Activated CD4-positive, alpha-beta memory T cell treated with anti-CD3 and anti-CD28 coated beads for 36 hours (primary cell): Measurements from ENCODE around the gene ACAD11. TPM values are rescaled to one million over a fixed set of nuclear protein-coding genes. Genes with fewer than 3 reads are reported as not detected.

Experiments used
- CTCF ChIA-PET: fragments of 350-600 bp; sonication (Branson Sonifier 250); formaldehyde crosslinking; loops from one replicate; lab custom pipeline; 2021; ENCODE audit warnings: antibody characterized with exemption, inconsistent platforms; lab: Charles Lee
- POLR2A ChIA-PET: fragments of 350-600 bp; sonication (Branson Sonifier 250); formaldehyde crosslinking; loops from one replicate; lab custom pipeline; 2021; ENCODE audit warnings: antibody characterized with exemption; lab: Charles Lee
- DNase-seq: peaks from one replicate; pipeline ENCODE4 v3.0.0-alpha.2; 2020
- H3K27ac Mint-ChIP-seq: one replicate; pipeline ENCODE4 v1.8.0; 2021; ENCODE audit warnings: mixed read lengths
- H3K27me3 Mint-ChIP-seq: one replicate; pipeline ENCODE4 v1.8.0; 2021; ENCODE audit warnings: mixed read lengths
- H3K36me3 Mint-ChIP-seq: one replicate; pipeline ENCODE4 v1.8.0; 2021; ENCODE audit warnings: mixed read lengths
- H3K4me1 Mint-ChIP-seq: one replicate; pipeline ENCODE4 v1.8.0; 2021; ENCODE audit warnings: low read depth, mixed read lengths
- H3K4me3 Mint-ChIP-seq: one replicate; pipeline ENCODE4 v1.8.0; 2021; ENCODE audit warnings: mild to moderate bottlenecking, mixed read lengths
- H3K9me3 Mint-ChIP-seq: one replicate; pipeline ENCODE4 v1.8.0; 2021; ENCODE audit warnings: mixed read lengths
- intact Hi-C: fragments of 100-400 bp; cut with micrococcal nuclease; formaldehyde crosslinking; loops from one replicate; pipeline ENCODE4 v1.15.1; 2023
- total RNA-seq, 2 experiments: library from RNA; stranded (reverse); gene quantifications; one replicate each; pipeline ENCODE4 v1.2.3, GENCODE V29; 2021

ACAD11 gene
- total RNA-seq, 2 experiments from 2014 or later = 11.2 to 13.8 TPM

DNA sequence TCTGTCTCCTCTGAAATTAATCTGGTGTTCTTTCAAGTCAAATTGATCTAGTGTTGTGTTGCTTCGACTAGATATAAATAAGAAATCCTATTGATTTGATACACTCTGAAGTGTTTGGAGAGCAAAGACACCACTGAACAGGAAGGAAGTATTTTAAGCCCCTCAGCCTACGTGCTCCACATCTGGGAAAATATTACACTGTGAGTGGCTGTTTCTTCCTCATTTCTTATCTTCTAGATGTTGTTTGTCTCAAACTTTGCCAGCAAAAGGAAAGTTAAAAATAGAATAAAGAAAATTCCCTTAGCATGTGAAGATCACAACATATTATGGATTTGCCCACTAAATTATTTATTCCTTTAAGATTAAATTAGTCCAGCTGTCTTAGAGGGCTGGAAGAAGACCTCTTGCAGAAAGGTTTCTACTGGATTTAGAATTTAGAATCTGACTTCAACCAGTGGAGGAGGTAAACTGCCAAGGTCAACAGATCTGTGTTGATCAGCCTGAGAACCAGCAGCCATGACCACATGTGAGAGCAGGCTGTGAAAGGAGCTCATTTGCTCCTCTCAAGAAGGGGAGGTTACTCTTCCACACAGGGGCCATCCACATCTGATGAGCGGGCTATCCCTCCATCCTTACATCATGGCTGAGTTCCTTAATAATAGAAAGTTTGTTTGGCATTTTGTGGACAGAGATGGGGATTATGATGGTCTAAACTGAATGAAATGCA lies 108.9 kb downstream of the ACAD11 start:
- Mint-ChIP-seq H3K9me3 (no peaks in the 10 kb centered on the region), H3K27me3 (no peaks in the 10 kb centered on the region), H3K27ac (peak overlapping the region; percentile 34), H3K36me3 (no peaks in the 10 kb centered on the region), H3K4me3 (no peak overlapping the region), H3K4me1 (peaks cover 20% of the 10 kb centered on the region)
- CTCF ChIA-PET = interaction anchor here (0.7 to 7.2 kb wide), 3 partner anchors 14 to 88 kb away, joined by 3 to 46 read pairs (median 3); no protein-coding TSS in a partner anchor
- intact Hi-C loops = loop anchor here (1.0 kb wide), 1 partner anchor 19 kb away; no protein-coding TSS in a partner anchor
- no peak for DNase-seq
- POLR2A ChIA-PET = no interaction called here

DNA sequence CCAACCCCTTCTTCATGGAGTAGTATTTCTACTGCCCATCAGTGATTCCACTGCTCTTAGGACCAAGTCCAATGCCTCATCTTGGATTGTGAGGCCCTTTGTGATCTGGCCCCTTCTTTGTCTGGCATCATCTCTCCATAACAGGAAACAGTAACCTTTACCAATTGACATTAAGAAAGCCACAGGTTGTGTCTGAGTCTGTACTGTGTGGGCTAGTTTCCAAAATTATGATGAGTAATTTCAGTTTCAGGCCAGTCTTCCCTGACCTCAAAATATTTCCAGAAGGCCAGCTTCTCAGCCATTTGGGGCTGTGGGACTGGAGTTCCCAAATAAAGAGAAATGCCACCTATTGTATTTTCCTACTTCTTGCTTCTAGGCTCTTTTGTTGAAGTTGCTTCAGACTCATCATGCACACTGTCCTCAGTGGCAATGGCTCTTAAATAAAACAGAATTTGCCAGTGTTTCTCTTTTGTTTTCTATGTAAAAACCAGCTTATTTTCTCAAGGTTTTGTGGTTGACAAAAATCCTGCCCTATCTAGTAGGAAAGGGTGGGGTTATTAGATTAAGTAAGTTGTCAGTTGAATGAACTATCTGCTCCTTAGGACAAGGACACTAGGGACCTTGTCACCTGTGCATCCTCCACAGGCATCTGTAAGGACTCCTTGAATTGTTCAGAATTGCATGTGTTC lies 109.6 kb downstream of the ACAD11 start:
- ChIA-PET POLR2A (no interaction called here), CTCF (interaction anchor here (0.7 to 7.2 kb wide), 3 partner anchors 13 to 88 kb away, joined by 3 to 46 read pairs (median 3); no protein-coding TSS in a partner anchor)
- no peaks in the 10 kb centered on the region for H3K36me3 Mint-ChIP-seq
- intact Hi-C loops = loop anchor here (1.0 kb wide), 1 partner anchor 19 kb away; no protein-coding TSS in a partner anchor
- H3K4me3 Mint-ChIP-seq = no peak overlapping the region
- no peaks in the 10 kb centered on the region for H3K27me3 Mint-ChIP-seq
- peaks cover 20% of the 10 kb centered on the region for H3K4me1 Mint-ChIP-seq
- H3K9me3 Mint-ChIP-seq = no peaks in the 10 kb centered on the region
- no peak for DNase-seq
- H3K27ac Mint-ChIP-seq = peak overlapping the region; percentile 73

DNA sequence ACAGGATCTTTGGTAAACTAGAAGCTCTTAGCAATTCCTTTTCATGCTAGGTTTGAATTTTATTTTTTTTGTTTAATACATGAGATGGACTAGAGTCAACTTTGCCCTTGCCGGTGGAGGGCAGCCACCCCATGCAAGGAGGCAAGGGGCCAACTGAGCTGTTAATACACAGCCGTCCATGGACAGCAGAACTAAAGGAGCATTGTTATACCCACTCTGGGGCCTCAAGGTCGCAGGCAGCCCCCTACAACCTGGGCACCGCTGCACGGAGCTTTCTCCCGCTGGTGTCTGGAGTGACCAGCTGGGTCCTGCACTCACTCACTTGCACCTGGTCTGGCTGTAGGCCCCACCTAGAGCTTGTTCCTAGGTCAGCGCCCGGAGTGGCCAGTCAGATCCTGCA lies 110.4 kb downstream of the ACAD11 start:
- DNase-seq = no peak
- POLR2A ChIA-PET = no interaction called here
- H3K27ac Mint-ChIP-seq = no peak overlapping the region
- no peaks in the 10 kb centered on the region for H3K9me3 Mint-ChIP-seq
- intact Hi-C loops = no loop called here
- H3K36me3 Mint-ChIP-seq = no peaks in the 10 kb centered on the region
- no peak overlapping the region for H3K4me3 Mint-ChIP-seq
- no peaks in the 10 kb centered on the region for H3K27me3 Mint-ChIP-seq
- CTCF ChIA-PET = interaction anchor here (7.2 kb wide), 1 partner anchor 12 kb away, joined by 46 read pairs; no protein-coding TSS in a partner anchor
- H3K4me1 Mint-ChIP-seq = peaks cover 25% of the 10 kb centered on the region

DNA sequence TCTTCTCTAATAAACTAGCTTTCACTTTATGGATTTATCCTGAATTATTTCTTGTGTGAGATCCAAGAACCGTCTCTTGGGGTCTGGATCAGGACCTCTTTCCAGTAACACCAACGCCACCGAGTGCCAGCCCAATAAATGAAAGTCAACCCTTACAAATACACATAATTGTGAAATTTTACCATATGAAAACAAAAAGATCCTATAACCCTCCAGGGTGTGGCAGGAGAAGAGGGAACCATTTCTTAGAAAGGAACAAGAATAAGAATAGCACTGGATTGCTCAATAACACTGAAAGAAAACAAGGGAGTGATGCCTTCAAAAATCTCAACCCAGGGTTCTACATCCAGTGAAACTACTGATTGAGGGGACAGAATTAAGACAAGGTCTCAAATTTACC lies 114.1 kb downstream of the ACAD11 start:
- Mint-ChIP-seq H3K27ac (no peak overlapping the region), H3K9me3 (no peaks in the 10 kb centered on the region), H3K4me3 (no peak overlapping the region), H3K4me1 (peaks cover 37% of the 10 kb centered on the region), H3K27me3 (no peaks in the 10 kb centered on the region), H3K36me3 (peaks cover 5% of the 10 kb centered on the region)
- intact Hi-C loops = no loop called here
- no peak for DNase-seq
- POLR2A ChIA-PET = interaction anchor here (0.5 to 0.6 kb wide), 2 partner anchors 69 to 111 kb away, joined by 3 to 4 read pairs; no protein-coding TSS in a partner anchor
- CTCF ChIA-PET = interaction anchor here (5.6 to 7.2 kb wide), 2 partner anchors 8 to 97 kb away, joined by 18 to 46 read pairs; no protein-coding TSS in a partner anchor

DNA sequence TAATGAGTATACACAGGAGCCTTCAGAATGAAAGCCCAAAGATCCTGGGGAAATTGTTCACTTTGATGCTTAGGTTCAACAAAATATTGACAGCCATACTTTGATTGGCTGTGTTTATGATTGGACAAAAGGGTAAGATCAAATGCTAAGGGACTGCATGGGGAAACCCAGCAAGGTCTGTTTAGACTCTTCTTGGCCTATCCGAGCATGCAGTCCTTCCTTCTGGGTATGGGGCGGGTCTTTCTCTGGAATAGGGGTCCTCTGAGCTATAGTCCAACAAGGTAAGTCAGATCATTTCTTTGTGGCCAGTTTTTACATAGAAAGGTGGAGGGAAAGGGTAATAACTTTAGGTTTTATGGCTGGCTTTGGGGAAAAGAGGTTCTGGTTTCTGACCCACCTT lies 115.5 kb downstream of the ACAD11 start:
- Mint-ChIP-seq H3K27ac (no peak overlapping the region), H3K27me3 (no peaks in the 10 kb centered on the region), H3K36me3 (peaks cover 5% of the 10 kb centered on the region), H3K4me3 (no peak overlapping the region), H3K4me1 (peaks cover 25% of the 10 kb centered on the region), H3K9me3 (no peaks in the 10 kb centered on the region)
- ChIA-PET CTCF (interaction anchor here (5.6 to 7.2 kb wide), 2 partner anchors 7 to 98 kb away, joined by 18 to 46 read pairs; no protein-coding TSS in a partner anchor), POLR2A (no interaction called here)
- no peak for DNase-seq
- intact Hi-C loops = no loop called here

DNA sequence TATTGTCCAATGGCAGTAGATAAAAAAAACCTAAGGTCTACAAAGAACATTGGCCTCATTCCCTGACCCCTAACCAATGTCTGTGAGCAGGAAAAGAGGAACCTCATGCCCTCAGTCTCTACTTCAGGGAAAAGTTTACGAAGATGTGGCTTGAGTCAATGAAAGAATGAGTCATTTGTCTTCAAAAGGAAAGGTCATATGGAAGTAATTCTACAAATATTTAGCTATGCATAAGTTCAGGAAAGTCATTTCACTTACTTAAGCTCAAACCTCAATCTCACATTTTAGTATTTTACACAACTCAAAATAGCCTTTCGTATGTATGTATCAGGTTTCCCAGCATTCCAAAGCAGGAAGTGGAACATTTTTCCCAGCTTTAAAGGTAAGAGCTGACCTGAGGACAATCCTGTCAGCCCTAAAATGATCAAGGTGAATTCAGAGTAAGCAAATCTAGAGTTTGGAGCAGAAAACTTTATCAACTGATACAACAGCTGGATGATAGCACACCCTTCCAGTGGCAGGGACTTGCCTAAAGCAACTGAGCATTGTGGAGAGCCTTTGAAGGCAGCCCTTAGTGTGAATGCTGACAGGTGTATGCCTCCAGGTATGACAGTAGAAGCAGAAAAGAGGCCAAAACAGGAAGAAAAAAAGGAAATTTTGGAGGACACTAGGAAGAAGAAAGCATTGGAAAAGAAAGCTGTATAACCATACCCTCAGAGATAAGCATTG lies 116.4 kb downstream of the ACAD11 start:
- Mint-ChIP-seq H3K4me3 (no peak overlapping the region), H3K27ac (peak overlapping the region; percentile 33), H3K36me3 (peaks cover 8% of the 10 kb centered on the region), H3K4me1 (peaks cover 24% of the 10 kb centered on the region), H3K9me3 (no peaks in the 10 kb centered on the region), H3K27me3 (no peaks in the 10 kb centered on the region)
- intact Hi-C loops = no loop called here
- POLR2A ChIA-PET = no interaction called here
- CTCF ChIA-PET = interaction anchor here (0.5 to 5.6 kb wide), 4 partner anchors 10 to 99 kb away, joined by 3 to 18 read pairs (median 3); no protein-coding TSS in a partner anchor
- DNase-seq = no peak

DNA sequence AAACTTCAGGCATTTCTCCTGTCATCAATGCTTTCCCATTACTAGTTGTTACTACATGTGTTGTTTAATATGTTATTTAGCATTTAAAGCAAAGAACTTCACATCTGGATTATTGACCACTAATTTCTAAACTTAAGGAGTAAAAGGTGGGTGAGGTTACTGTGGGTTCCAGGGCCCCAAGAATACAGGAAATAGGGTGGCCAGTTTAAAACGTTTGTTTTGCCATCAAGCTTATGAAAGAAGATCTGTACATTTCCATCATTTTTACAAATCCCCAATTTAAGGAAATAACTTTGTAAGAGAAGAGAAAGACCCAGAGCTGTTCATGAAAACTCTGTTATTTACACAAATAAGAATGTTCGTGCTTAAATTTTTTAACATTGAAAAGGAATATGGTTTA lies 117.0 kb downstream of the ACAD11 start:
- Mint-ChIP-seq H3K4me3 (no peak overlapping the region), H3K4me1 (peaks cover 24% of the 10 kb centered on the region), H3K27me3 (no peaks in the 10 kb centered on the region), H3K27ac (no peak overlapping the region), H3K9me3 (no peaks in the 10 kb centered on the region), H3K36me3 (peaks cover 14% of the 10 kb centered on the region)
- ChIA-PET POLR2A (no interaction called here), CTCF (interaction anchor here (0.5 to 5.6 kb wide), 4 partner anchors 9 to 100 kb away, joined by 3 to 18 read pairs (median 3); no protein-coding TSS in a partner anchor)
- intact Hi-C loops = no loop called here
- DNase-seq = no peak

DNA sequence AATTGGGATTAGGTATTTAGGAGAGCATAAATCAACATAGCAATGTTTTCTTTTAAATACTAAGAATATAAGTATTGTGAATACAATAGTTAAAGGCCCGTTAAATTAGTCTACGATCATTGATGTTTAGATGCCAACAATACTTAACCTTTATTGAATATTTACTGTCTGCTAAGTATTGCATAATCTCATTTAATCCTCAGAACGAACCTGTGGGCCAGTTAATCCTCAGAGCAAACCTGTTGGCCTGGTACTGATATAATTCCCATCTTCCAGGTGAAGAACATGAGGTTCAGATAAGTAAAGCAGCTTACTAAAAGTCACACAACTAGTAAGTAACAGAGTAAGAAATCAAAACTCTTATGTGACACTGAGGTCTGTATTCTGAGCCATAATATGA lies 119.9 kb downstream of the ACAD11 start:
- Mint-ChIP-seq H3K27me3 (no peaks in the 10 kb centered on the region), H3K4me3 (no peak overlapping the region), H3K27ac (no peak overlapping the region), H3K9me3 (no peaks in the 10 kb centered on the region), H3K4me1 (peaks cover 26% of the 10 kb centered on the region), H3K36me3 (peaks cover 32% of the 10 kb centered on the region)
- DNase-seq = no peak
- ChIA-PET CTCF (interaction anchor here (1.0 to 1.3 kb wide), 2 partner anchors 18 to 103 kb away, joined by 4 to 6 read pairs; no protein-coding TSS in a partner anchor), POLR2A (no interaction called here)
- intact Hi-C loops = loop anchor here (5.0 kb wide), 1 partner anchor 187 kb away; no protein-coding TSS in a partner anchor

DNA sequence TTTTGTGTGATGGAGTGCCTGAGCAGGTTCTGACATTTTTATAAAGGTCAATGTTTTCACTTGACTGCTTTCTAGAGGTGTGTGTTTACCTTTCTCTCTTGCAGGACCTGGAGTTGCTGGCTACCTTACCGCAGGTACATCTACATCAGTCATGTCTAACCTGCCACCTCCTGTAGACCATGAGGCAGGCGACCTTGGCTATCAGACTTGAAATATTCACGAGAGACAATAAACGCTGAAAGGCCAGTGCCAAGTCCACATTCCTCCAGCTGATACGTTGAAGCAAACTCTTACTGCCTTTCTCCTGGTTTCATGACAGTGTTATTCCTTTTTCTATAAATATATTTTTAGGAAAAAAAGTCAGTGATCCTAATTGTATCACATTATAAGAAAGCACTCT lies 121.5 kb downstream of the ACAD11 start:
- no peak overlapping the region for H3K27ac Mint-ChIP-seq
- peaks cover 33% of the 10 kb centered on the region for H3K36me3 Mint-ChIP-seq
- intact Hi-C loops = loop anchor here (5.0 kb wide), 1 partner anchor 186 kb away; no protein-coding TSS in a partner anchor

DNA sequence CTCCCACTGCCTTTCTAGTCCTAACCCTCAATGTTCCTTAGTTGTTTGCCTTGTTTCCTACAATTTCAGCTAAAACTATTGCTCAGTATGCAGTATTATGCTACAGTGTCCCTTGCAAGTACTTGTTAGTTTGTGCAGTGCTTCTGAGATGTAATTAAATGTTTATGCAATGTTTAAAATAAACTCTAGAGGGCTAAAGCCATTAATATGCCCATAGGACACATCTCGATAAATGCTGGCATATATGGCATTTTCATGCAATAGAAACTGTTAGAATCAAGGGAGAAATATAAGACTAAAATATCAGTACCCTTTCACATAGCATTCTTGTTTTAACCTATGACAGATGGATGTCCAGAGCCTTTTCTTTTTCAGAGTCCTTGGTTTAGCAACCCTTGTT lies 122.3 kb downstream of the ACAD11 start:
- Mint-ChIP-seq H3K27ac (no peak overlapping the region), H3K27me3 (no peaks in the 10 kb centered on the region), H3K4me1 (peaks cover 6% of the 10 kb centered on the region), H3K9me3 (no peaks in the 10 kb centered on the region), H3K4me3 (no peak overlapping the region), H3K36me3 (peaks cover 33% of the 10 kb centered on the region)
- POLR2A ChIA-PET = no interaction called here
- intact Hi-C loops = loop anchor here (5.0 kb wide), 1 partner anchor 185 kb away; no protein-coding TSS in a partner anchor
- CTCF ChIA-PET = interaction anchor here (1.4 to 7.4 kb wide), 5 partner anchors 10 to 184 kb away, joined by 3 to 172 read pairs (median 11); no protein-coding TSS in a partner anchor
- DNase-seq = no peak

More for the DNA sequence above, 121.5 kb downstream of the ACAD11 start:
- no peak overlapping the region for H3K4me3 Mint-ChIP-seq
- H3K27me3 Mint-ChIP-seq = no peaks in the 10 kb centered on the region
- no peak for DNase-seq
- no peaks in the 10 kb centered on the region for H3K9me3 Mint-ChIP-seq
- H3K4me1 Mint-ChIP-seq = peaks cover 13% of the 10 kb centered on the region
- ChIA-PET CTCF (interaction anchor here (1.5 to 7.4 kb wide), 4 partner anchors 10 to 103 kb away, joined by 3 to 172 read pairs (median 28); no protein-coding TSS in a partner anchor), POLR2A (no interaction called here)
